T-cell (primary cell): Measurements from ENCODE around the gene OXT. TPM values are rescaled to one million over a fixed set of nuclear protein-coding genes. Genes with fewer than 3 reads are reported as not detected.
A peak's percentile ranks its signal among the peaks of the same experiment; 100 is the strongest.

Experiments used
- ATAC-seq, 4 experiments: fragments of 200-7000 bp in 3 of 4; fragments of 150-1000 bp in 1 of 4; cut with Tn5 transposase; replicated peaks in 1 of 4; 1 replicate in 3 of 4; 2 replicates in 1 of 4; pipeline ENCODE4 v1.10.0; 2021; ENCODE audit warnings: moderate library complexity in 3 of 4, mild to moderate bottlenecking in 2 of 4, moderate number of reproducible peaks in 1 of 4
- CTCF ChIA-PET, 2 donors: fragments of 300-600 bp; sonication (Branson Sonifier 250); formaldehyde crosslinking; loops; one replicate each; lab custom pipeline; 2022; ENCODE audit warnings: antibody characterized with exemption in 2 of 2; lab: Charles Lee
- POLR2A ChIA-PET, 2 donors: fragments of 300-600 bp; sonication (Branson Sonifier 250); formaldehyde crosslinking; loops; one replicate each; lab custom pipeline; 2022; ENCODE audit warnings: antibody characterized with exemption in 2 of 2; lab: Charles Lee
- DNase-seq, 35 experiments: peaks; one replicate each; pipeline versions ENCODE4 v3.0.0 to v3.0.0-alpha.2; 2013 to 2023
- H3K27ac ChIP-seq: one replicate; pipeline ENCODE4 v1.5.1; 2013; ENCODE audit warnings: low read length
- H3K27me3 ChIP-seq, 2 experiments: replicated peaks in 1 of 2; 1 replicate in 1 of 2; 2 replicates in 1 of 2; pipeline versions ENCODE4 v1.6.1 to v1.7.0; 2013; ENCODE audit warnings: low read length in 1 of 2, mixed read lengths in 1 of 2; ENCODE audit not compliant: control insufficient read depth in 2 of 2, insufficient read depth in 2 of 2; ENCODE audit errors: extremely low read depth in 1 of 2
- H3K36me3 ChIP-seq, 2 donors: 1 replicate in 1 of 2; 2 replicates in 1 of 2; pipeline versions ENCODE4 v1.6.1 to v1.7.0; 2013; ENCODE audit warnings: low read length in 1 of 2; ENCODE audit not compliant: control insufficient read depth in 2 of 2, insufficient read depth in 1 of 2; ENCODE audit errors: extremely low read depth in 1 of 2
- H3K4me1 ChIP-seq, 2 experiments: 1 replicate in 1 of 2; 2 replicates in 1 of 2; pipeline versions ENCODE4 v1.6.1 to v1.7.0; 2013; ENCODE audit warnings: low read length in 2 of 2, mixed read lengths in 1 of 2; ENCODE audit not compliant: insufficient read depth in 2 of 2, control insufficient read depth in 1 of 2; ENCODE audit errors: extremely low read depth in 1 of 2
- H3K4me3 ChIP-seq, 2 donors: 1 replicate in 1 of 2; 2 replicates in 1 of 2; pipeline versions ENCODE4 v1.5.1 to v1.7.0; 2013; ENCODE audit warnings: mild to moderate bottlenecking in 2 of 2, low read length in 1 of 2, moderate library complexity in 1 of 2; ENCODE audit not compliant: control insufficient read depth in 1 of 2; ENCODE audit errors: extremely low read depth in 1 of 2
- H3K9me3 ChIP-seq: 2 replicates; pipeline ENCODE4 v1.7.0; 2013
- H3K27ac Mint-ChIP-seq, 2 donors: one replicate each; pipeline ENCODE4 v1.8.0; 2020 to 2021; ENCODE audit warnings: mild to moderate bottlenecking in 2 of 2, mixed read lengths in 2 of 2
- H3K27me3 Mint-ChIP-seq, 2 donors: one replicate each; pipeline ENCODE4 v1.8.0; 2021 to 2022; ENCODE audit warnings: mixed read lengths in 2 of 2
- H3K36me3 Mint-ChIP-seq: one replicate; pipeline ENCODE4 v1.8.0; 2021; ENCODE audit warnings: mixed read lengths
- H3K4me1 Mint-ChIP-seq, 3 donors: one replicate each; pipeline ENCODE4 v1.8.0; 2020 to 2022; ENCODE audit warnings: mixed read lengths in 3 of 3, mild to moderate bottlenecking in 1 of 3
- H3K4me3 Mint-ChIP-seq, 3 donors: one replicate each; pipeline ENCODE4 v1.8.0; 2020 to 2022; ENCODE audit warnings: mild to moderate bottlenecking in 3 of 3, mixed read lengths in 3 of 3, moderate library complexity in 3 of 3
- H3K9me3 Mint-ChIP-seq, 3 donors: one replicate each; pipeline ENCODE4 v1.8.0; 2020 to 2022; ENCODE audit warnings: mixed read lengths in 3 of 3
- WGBS: methylation state at CpG from one replicate; pipeline ENCODE4 v1.1.5; 2013; ENCODE audit warnings: missing lambda C conversion rate; ENCODE audit not compliant: insufficient coverage; 5-methylcytosine and 5-hydroxymethylcytosine counted together
- total RNA-seq, 35 experiments: library from RNA in 6 of 35; stranded (reverse) in 6 of 35; fragments of 120-200 nt in 1 of 35; gene quantifications; one replicate each; pipeline versions ENCODE4 v1.2.1 to v1.2.4 and lab custom pipeline; 2013 to 2026

The OXT gene
- total RNA-seq, 5 donors from 2014 or later (not counting 1 experiment from before 2014, with no cell fraction given) = 0.92 to 3.0 (median 1.5) TPM; not detected in 2

- Histone ChIP-seq H3K9me3 (no peaks in the 10 kb centered on the region), H3K27me3 (peaks cover 0 to 48% of the 10 kb centered on the region in 2 experiments), H3K4me1 (peaks cover 4 to 24% of the 10 kb centered on the region in 2 experiments), H3K27ac (no peak overlapping the region), H3K4me3 (no peak overlapping the region), H3K36me3 (no peaks in the 10 kb centered on the region)
- ChIA-PET POLR2A (interaction anchor here (0.5 to 0.6 kb wide), 2 partner anchors 145 to 921 kb away, joined by 3 to 8 read pairs; partner anchors contain the start of gene RNF24 (in 1 of the 2)), CTCF (no interaction called here)
- WGBS = 86% methylated on average over 7 of the region's 13 CpGs
- no peak overlapping the region for H3K4me3 Mint-ChIP-seq
- ATAC-seq (no peak), DNase-seq (no peak)
- H3K9me3 Mint-ChIP-seq = no peaks in the 10 kb centered on the region
- peaks cover 0 to 14% of the 10 kb centered on the region in 2 donors for H3K27me3 Mint-ChIP-seq
- no peaks in the 10 kb centered on the region for H3K36me3 Mint-ChIP-seq
- peak overlapping the region; percentile 3 to 85 for H3K27ac Mint-ChIP-seq
- H3K4me1 Mint-ChIP-seq = peaks cover 27 to 32% (median 28%) of the 10 kb centered on the region in 3 donors
These were observed 23.6 kb downstream of the OXT start for GRCh38 chr20:3094848-3095629.

DNA sequence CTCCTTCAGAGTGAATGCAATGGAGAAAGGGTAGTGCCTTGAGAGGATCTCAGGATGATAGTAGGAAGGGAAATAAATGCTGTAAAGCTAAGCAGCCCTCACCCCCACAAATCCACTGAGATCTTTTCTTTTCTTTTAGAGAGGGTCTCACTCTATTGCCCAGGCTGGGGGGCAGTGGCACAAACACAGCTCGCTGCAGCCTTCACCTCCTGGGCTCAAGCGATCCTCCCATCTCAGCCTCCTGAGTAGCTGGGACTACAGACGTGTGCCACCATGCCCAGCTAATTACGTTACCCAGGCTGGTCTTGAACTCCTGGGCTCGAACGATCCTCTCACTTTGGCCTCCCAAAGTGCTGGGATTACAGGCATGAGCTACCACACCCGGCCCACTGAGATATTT lies 29.1 kb downstream of the OXT start:
- Mint-ChIP-seq H3K27ac (no peak overlapping the region), H3K4me1 (peaks cover 18 to 31% (median 25%) of the 10 kb centered on the region in 3 donors), H3K9me3 (no peaks in the 10 kb centered on the region), H3K36me3 (no peaks in the 10 kb centered on the region), H3K27me3 (peaks cover 0 to under 1% of the 10 kb centered on the region in 2 donors), H3K4me3 (no peak overlapping the region)
- ATAC-seq = no peak
- POLR2A ChIA-PET = interaction anchor here in 1 of 2 donors (0.6 kb wide), 1 partner anchor 846 kb away, joined by 5 read pairs; no protein-coding TSS in a partner anchor
- Histone ChIP-seq H3K9me3 (no peaks in the 10 kb centered on the region), H3K4me3 (no peak overlapping the region), H3K27ac (no peak overlapping the region), H3K4me1 (peaks cover 5 to 22% of the 10 kb centered on the region in 2 experiments), H3K27me3 (peaks cover 0 to 19% of the 10 kb centered on the region in 2 experiments), H3K36me3 (no peaks in the 10 kb centered on the region)
- CTCF ChIA-PET = interaction anchor here in 1 of 2 donors (0.6 kb wide), 1 partner anchor 14 kb away, joined by 3 read pairs; no protein-coding TSS in a partner anchor
- no peak for DNase-seq
- WGBS = 93% methylated on average over 7 of the region's 7 CpGs

DNA sequence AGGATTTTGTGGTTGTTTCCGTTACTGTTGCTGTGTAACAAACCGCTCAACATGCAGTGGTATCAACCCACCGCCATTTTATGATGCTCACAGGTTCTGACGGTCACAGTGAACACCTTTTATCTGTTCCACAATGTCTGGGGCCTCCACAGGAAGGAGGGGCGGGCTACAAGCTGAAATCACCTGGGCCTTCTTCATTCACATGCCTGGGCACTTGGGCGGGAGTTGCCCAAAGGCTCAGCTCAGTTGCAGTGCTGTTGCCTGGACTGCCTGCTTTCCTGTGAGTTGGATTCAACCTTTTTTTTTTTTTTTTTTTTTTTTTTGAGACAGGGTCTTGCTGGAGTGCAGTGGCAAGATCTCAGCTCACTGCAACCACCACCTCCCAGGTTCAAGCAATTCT lies 29.8 kb downstream of the OXT start:
- no peaks in the 10 kb centered on the region for H3K9me3 Mint-ChIP-seq
- ATAC-seq (no peak), DNase-seq (no peak)
- H3K4me3 Mint-ChIP-seq = no peak overlapping the region
- 91% methylated on average over 6 of the region's 6 CpGs for WGBS
- ChIA-PET POLR2A (interaction anchor here in 1 of 2 donors (0.5 kb wide), 1 partner anchor 679 kb away, joined by 6 read pairs; no protein-coding TSS in a partner anchor), CTCF (interaction anchor here in 1 of 2 donors (0.5 to 0.6 kb wide), 2 partner anchors 47 to 49 kb away, joined by 3 to 6 read pairs; no protein-coding TSS in a partner anchor)
- H3K36me3 Mint-ChIP-seq = no peaks in the 10 kb centered on the region
- Histone ChIP-seq H3K9me3 (no peaks in the 10 kb centered on the region), H3K27me3 (peaks cover 0 to 19% of the 10 kb centered on the region in 2 experiments), H3K4me3 (no peak overlapping the region), H3K36me3 (no peaks in the 10 kb centered on the region), H3K27ac (no peak overlapping the region), H3K4me1 (peaks cover 5 to 22% of the 10 kb centered on the region in 2 experiments)
- H3K27me3 Mint-ChIP-seq = no peaks in the 10 kb centered on the region
- H3K27ac Mint-ChIP-seq = no peak overlapping the region
- H3K4me1 Mint-ChIP-seq = peaks cover 18 to 29% (median 18%) of the 10 kb centered on the region in 3 donors

GRCh38 chr20:3101737-3102574 lies 30.5 kb downstream of the OXT start:
- ATAC-seq (peak; percentile 72 to 93 (median 90)), DNase-seq (peak in 33 of 35 experiments; percentile 24 to 62 (median 39))
- Mint-ChIP-seq H3K9me3 (no peaks in the 10 kb centered on the region), H3K36me3 (peaks cover under 1% of the 10 kb centered on the region), H3K27me3 (no peaks in the 10 kb centered on the region), H3K4me3 (peak overlapping the region in 2 of 3 donors; percentile 3 to 45), H3K4me1 (peaks cover 18 to 29% (median 18%) of the 10 kb centered on the region in 3 donors), H3K27ac (peak overlapping the region; percentile 27 to 80)
- H3K27ac ChIP-seq = no peak overlapping the region
- peaks cover 0 to 2% of the 10 kb centered on the region in 2 donors for H3K36me3 ChIP-seq
- ChIA-PET CTCF (interaction anchor here in 1 of 2 donors (0.5 kb wide), 1 partner anchor 48 kb away, joined by 3 read pairs; no protein-coding TSS in a partner anchor), POLR2A (interaction anchor here in 1 of 2 donors (0.5 kb wide), 1 partner anchor 678 kb away, joined by 6 read pairs; no protein-coding TSS in a partner anchor)
- H3K4me1 ChIP-seq = peaks cover 5 to 22% of the 10 kb centered on the region in 2 experiments
- no peaks in the 10 kb centered on the region for H3K9me3 ChIP-seq
- peak overlapping the region in 1 of 2 donors; percentile 27 for H3K4me3 ChIP-seq
- H3K27me3 ChIP-seq = peaks cover 0 to 19% of the 10 kb centered on the region in 2 experiments
- WGBS = 47% methylated on average over 13 of the region's 21 CpGs

DNA sequence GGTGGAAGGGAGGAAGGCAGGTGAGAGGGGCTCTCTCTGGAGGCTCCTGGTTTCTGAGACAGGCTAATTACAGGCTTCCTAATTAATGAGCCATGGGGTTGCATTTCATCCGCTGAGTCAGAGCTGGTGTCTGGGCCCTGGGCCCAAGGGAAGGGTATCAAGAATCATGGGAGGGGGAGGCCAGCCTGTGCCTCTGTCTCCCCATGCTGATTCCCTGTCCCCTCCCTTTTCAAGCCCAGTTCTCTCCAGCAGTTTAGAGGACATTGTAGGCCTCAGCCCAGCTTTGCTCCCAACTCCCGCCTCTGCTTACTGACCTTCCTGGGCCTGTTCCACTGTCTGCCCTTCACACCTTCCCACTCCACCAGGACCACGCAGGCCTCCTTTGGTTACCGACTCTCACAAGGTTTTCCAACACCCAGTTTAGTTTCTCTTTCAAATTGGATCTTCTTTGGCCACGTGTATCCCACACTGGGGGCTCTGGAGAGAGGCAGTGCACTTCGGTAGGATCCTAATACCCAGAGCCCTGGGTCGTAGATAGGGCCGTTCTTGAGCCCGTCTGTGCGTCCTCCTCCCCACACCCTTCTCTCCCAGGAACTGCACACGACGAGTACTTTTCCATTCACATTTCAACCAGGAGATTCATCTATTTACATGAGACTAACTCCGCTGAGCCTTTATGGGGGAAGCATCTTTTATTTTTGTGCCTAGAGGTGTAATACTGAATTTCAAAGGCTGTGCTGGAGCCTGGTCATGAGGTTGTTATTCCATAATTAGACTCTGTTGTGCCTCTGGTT lies 31.4 kb downstream of the OXT start:
- DNase-seq = no peak
- Mint-ChIP-seq H3K9me3 (no peaks in the 10 kb centered on the region), H3K27ac (peak overlapping the region; percentile 24 to 80), H3K4me1 (peaks cover 18 to 29% (median 18%) of the 10 kb centered on the region in 3 donors), H3K27me3 (no peaks in the 10 kb centered on the region), H3K36me3 (peaks cover 4% of the 10 kb centered on the region), H3K4me3 (peak overlapping the region in 1 of 3 donors; percentile 45)
- H3K27ac ChIP-seq = no peak overlapping the region
- CTCF ChIA-PET = no interaction called here
- no peak overlapping the region for H3K4me3 ChIP-seq
- no peaks in the 10 kb centered on the region for H3K9me3 ChIP-seq
- peak in 2 of 4 experiments; percentile 6 to 28 for ATAC-seq
- H3K27me3 ChIP-seq = peaks cover 0 to 19% of the 10 kb centered on the region in 2 experiments
- H3K36me3 ChIP-seq = peaks cover 2 to 3% of the 10 kb centered on the region in 2 donors
- 54% methylated on average over 5 of the region's 13 CpGs for WGBS
- POLR2A ChIA-PET = interaction anchor here in 1 of 2 donors (0.5 kb wide), 1 partner anchor 116 kb away, joined by 4 read pairs; no protein-coding TSS in a partner anchor
- peaks cover 5 to 22% of the 10 kb centered on the region in 2 experiments for H3K4me1 ChIP-seq
